ENCODE data around the gene ZC3H15.
"Not testable (repeated sequence)": the region's sequence is repeated elsewhere in the genome, so short reads cannot be mapped to it uniquely, and the experiment has no call there.

The ZC3H15 gene

GRCh38 chr2:186496401-186496800 lies 10.3 kb downstream of the ZC3H15 start:
- no peak for DNase-seq (ENCODE audit: low read depth)

GRCh38 chr2:186497928-186498327 lies 11.9 kb downstream of the ZC3H15 start:
- no peak for DNase-seq (ENCODE audit: low read depth)

DNA sequence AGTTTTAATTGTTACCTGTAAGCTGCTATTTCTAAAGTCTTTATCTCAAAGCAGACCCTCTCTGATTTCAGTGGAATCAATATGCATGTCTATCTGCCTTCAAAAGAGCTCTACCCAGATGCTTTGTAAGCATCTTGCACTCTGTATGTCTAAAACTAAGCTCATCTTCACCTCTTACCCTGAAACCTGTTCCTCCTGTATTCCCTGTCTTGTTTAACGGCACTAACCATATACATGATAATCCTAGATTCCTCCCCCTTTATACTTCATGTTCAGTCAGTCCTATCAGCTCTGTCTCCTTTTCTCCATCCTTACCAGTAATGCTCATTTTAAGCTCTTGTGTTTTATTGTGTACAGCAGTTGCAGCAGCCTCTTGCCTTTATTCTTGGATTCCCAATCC lies 12.8 kb downstream of the ZC3H15 start:
- DNase-seq (ENCODE audit: low read depth): no peak

DNA sequence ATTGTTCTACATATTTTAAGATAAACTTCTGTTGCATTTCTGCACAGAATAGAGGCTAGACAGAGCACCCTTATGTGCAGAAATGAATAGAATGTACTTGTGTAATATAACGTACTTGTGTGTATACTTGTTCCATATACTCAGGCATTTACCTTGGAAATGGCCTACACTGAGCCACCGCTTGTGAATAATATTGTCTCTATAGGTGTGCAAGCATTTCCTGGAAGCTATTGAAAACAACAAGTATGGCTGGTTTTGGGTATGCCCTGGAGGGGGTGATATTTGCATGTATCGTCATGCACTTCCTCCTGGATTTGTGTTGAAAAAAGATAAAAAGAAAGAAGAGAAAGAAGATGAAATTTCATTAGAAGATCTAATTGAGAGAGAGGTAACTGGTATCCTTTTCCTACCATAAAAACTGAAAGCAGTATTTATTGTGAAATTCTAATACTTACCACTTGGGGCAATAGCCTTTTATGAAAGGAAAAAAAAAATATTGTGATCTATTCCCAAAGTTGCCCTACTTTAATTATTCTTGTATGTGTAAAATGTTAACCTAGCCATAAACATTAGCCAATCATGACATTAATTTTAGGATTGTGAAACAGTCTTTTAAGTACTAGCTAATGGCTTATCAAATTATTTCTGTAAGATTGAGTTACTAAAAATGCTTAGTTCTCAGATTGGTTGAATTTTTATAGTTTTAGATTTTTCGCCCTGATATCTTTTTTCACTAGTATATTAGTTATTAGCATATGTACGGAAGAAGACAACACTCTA lies 18.0 kb downstream of the ZC3H15 start:
- DNase-seq (ENCODE audit: low read depth): no peak

DNA sequence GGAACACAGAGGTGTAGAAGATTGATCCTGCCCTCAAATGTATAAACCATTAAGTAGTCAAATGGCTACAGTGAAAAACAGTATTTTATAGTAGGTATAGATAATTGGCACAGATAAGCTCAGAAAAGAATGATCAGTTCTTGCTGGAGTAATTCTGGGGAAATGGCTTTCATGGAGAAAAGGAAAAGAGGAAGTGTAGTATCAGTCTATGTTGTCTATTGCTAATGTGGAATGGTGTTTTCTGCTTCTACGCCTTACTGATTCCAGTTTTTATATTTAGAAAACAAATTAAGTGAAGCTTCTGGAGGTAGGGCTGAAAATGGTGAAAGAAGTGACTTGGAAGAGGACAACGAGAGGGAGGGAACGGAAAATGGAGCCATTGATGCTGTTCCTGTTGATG lies 22.2 kb downstream of the ZC3H15 start:
- no peak for DNase-seq (ENCODE audit: low read depth)

DNA sequence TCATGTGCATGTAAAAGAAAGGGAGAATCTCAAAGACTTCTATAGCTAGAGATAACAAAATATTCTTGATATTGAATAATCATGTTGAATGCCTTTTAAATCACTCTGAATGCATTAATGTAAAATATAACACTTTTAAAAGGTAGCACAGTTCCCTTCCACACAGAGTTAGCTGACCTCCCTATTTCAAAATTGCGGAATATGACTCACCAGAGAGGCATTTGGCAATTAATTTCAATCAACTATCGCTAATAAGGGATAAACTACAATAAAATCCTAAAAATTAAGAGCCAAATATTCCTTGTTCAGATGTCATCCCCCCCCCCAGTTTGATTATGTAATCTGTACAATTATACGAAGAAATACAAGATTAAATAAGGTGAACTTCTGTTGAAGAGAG lies 29.3 kb downstream of the ZC3H15 start:
- no peak for DNase-seq (ENCODE audit: low read depth)

DNA sequence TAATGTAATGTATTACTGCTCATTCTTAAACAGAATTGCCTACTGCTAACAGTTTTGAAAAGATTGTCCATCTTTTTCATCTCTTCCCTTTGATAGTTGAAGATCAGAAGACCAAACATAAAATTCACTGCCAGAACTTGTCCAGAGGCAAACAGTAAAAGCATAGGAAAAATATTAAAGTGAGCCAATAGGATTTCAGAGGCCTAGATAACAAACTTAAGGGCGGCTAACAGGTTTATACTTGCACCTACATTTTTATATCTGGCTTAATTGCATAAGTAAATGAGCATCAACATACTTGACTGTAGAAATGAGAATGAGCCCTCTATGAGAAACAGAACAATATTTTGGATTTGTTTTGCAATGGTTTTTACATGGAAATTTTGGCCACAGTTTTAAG lies 30.3 kb downstream of the ZC3H15 start:
- no peak for DNase-seq (ENCODE audit: low read depth)

GRCh38 chr2:186517090-186517489 lies 31.0 kb downstream of the ZC3H15 start:
- no peak for DNase-seq (ENCODE audit: low read depth)

GRCh38 chr2:186518291-186518690 lies 32.2 kb downstream of the ZC3H15 start:
- no peak for DNase-seq (ENCODE audit: low read depth)

GRCh38 chr2:186518945-186519344 lies 32.9 kb downstream of the ZC3H15 start:
- no peak for DNase-seq (ENCODE audit: low read depth)

DNA sequence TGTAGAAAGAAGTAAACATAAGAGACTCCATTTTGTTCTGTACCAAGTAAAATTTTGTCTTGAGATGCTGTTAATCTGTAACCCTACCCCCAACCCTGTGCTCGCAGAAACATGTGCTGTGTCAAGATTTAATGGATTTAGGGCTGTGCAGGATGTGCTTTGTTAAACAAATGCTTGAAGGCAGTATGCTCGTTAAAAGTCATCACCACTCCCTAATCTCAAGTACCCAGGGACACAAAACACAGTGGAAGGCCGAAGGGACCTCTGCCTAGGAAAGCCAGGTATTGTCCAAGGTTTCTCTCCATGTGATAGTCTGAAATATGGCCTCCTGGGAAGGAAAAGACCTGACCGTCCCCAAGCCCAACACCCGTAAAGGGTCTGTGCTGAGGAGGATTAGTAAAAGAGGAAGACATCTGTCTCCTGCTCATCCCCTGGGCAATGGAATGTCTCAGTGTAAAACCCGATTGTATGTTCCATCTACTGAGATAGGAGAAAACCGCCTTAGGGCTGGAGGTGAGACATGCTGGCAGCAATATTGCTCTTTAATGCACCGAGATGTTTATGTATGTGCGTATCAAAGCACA lies 35.6 kb downstream of the ZC3H15 start:
- not testable (repeated sequence) for DNase-seq (ENCODE audit: low read depth)

DNA sequence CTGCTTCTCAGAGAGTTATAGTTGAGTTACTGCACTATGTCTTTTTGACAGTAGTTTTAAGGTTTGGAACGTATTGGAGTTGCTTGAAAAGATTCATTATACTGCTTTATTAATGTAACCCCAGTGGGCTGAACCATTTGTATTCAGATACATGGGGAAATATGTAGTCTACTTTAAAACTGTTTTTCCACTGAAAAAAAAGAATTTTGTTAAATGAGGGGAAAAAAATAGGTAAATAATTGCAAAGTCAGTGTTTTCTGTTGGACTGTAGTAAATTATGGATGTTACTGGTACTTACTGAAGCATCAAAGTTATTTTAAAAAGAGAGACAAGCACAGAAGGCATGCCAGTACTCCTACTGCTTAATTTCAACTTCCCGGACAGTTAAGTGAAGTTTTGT lies 36.4 kb downstream of the ZC3H15 start:
- DNase-seq (ENCODE audit: low read depth): no peak

DNA sequence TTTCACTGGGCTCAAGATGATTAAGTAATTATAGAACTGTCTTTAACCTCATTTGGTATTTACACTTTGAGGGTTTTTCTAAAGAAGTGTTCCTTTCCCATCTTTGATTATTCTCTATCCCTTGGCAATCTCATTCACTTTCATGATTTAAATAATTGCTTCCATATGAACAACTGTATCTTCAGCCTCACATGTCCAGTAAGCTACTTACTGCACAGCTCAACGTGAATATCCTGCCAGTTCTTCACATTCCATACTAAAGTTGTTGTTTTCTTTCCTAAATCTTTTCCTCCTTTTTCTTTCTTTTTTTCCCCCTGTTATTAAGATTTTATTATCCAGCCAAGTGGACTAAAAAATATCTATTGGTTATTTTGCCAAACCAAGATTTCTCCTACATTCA lies 37.7 kb downstream of the ZC3H15 start:
- no peak for DNase-seq (ENCODE audit: low read depth)

DNA sequence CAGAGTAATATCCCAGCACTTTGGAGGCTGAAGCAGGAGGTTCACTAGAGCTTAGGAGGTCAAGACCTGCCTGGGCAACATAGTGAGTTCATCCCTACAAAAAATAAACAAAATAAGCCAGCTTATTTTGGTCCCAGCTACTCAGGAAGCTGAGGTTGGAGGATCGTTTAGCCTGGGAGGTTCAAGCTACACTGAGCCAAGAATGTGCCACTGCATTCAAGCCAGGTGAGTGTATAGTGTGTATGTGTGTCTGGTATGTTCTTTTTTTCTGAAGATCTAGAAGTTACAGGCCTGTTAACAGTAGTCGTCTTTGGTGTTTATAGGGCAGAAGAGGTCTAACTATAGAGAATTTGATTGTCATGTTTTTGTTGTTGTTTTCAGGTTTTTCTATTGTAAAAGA lies 40.2 kb downstream of the ZC3H15 start:
- DNase-seq (ENCODE audit: low read depth): no peak

DNA sequence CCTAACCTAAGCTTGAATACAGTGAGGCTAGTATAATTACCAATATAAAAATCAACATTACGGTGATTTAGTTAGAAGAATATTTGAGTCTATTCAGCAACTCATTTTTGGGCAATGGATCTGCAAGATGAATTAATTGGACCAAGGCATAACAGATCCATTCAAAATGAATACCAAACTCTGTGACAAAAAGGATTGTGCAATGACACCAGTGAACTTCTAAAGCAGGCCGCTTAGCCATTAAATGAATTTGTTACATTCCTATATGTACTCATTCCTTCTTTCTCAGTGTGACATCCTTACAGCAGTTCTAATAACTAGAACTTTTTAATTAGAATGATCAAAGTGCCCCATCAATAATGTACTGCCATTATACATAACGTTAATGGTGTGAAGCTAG lies 44.3 kb downstream of the ZC3H15 start:
- no peak for DNase-seq (ENCODE audit: low read depth)

DNA sequence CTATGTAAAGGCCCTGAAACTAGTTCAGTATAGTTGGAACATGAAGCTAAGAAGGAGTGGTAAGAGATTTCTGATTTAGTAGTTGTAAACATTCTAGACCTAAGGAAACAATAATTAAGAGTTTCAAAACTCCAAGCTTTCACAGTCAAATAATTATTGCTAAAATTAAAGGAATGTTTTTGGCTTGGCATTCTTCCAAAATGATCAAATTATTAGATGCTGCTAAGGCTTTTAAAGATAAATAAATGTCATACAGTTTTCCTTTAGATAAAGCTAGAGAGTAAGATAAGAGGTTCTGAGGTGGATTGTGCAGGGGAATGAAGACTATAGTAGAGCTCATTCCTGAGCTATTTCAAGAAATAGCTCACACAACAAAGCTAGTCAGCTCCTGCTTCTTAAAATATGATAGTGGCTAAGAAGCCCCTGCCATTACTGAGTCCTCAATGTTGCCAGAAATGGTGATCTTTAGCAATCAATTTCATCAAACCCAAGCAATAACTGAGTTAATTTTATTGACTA lies 45.3 kb downstream of the ZC3H15 start:
- no peak for DNase-seq (ENCODE audit: low read depth)

DNA sequence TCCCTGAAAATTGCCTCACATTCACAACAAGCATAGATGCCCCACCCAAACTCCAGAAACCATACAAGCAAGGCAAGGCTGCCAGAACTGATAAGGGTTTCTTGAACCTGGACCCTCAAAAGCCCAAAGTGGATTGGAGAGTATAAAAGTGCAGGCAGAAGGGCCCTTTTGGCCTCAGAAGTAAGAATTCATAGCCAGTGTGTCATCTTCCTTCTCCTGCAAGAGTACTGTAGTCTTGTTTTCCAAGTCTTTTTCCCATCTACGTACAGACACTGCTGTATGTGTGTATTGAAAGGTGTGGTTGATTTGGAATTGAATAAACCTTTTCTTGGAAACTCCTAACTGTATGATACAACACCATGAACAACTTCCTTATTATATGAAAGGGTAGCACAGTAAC lies 46.8 kb downstream of the ZC3H15 start:
- DNase-seq (ENCODE audit: low read depth): no peak

- no peak for DNase-seq (ENCODE audit: low read depth)
Observed at GRCh38 chr2:186533717-186534116, 47.7 kb downstream of the ZC3H15 start.

- no peak for DNase-seq (ENCODE audit: low read depth)
Observed at GRCh38 chr2:186534406-186534805, 48.3 kb downstream of the ZC3H15 start.

- DNase-seq (ENCODE audit: low read depth): no peak
Observed at GRCh38 chr2:186535861-186536260, 49.8 kb downstream of the ZC3H15 start.

DNA sequence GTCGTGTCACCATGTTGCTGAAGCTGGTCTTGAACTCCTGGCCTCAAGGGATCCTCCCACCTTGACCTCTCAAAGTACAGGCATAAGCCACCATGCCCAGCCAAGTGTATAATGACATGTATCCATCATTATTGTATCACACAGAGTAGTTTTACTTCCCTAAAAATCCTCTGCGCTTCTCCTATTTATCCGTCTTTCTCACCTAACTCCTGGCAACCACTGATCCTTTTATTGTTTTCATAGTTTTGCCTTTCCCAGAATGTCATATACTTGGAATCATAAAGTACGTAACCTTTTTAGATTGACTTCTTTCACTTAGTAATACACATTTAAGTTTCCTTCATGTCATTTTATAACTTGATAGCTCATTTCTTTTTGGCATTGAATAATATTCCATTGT lies 51.0 kb downstream of the ZC3H15 start:
- DNase-seq (ENCODE audit: low read depth): no peak

DNA sequence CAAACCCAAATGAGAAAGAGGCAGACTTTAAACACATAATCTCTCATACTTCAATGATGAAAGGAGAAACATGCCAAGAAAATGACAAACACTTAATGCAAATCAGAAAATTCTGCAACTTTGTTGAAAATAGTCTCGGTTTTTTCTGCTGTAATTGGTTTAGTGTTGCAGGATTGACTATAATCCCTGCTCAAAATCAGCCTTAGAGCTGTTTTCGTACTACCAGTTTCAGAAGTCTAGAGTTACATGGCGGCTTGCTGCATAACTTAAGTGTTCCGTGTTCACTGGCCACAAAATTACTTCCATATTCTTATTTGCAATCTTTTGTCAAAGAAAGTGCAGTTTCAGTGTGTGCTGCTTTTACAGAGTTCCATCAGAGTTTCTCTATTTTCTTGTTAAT lies 54.9 kb downstream of the ZC3H15 start:
- no peak for DNase-seq (ENCODE audit: low read depth)

DNA sequence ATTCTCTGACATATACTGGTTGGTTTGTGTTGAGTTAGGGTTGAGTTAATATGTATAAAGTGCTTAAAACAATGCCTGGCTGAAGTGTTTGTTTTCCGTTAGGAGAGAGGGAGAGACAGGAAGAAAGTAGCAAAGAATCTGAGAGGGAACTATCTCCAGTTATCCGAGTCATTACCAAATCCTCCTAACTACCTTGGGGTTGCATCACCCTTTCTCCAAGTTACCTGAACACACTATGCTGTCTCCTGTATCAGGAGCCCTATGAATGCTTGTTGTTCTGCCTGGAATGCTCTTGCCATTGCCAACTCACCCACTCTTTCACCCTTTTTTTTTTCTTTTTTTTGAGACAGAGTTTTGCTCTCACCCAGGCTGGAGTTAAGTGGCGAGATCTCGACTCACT lies 55.9 kb downstream of the ZC3H15 start:
- no peak for DNase-seq (ENCODE audit: low read depth)
